ENCODE data around the gene JPT2. TPM values are rescaled to one million over a fixed set of nuclear protein-coding genes. Genes with fewer than 3 reads are reported as not detected.
"Not testable (repeated sequence)": the region's sequence is repeated elsewhere in the genome, so short reads cannot be mapped to it uniquely, and the experiment has no call there.

Gene JPT2
- total RNA-seq, 4 donors from 2014 or later: 22.6 to 59.2 (median 35.0) TPM

DNA sequence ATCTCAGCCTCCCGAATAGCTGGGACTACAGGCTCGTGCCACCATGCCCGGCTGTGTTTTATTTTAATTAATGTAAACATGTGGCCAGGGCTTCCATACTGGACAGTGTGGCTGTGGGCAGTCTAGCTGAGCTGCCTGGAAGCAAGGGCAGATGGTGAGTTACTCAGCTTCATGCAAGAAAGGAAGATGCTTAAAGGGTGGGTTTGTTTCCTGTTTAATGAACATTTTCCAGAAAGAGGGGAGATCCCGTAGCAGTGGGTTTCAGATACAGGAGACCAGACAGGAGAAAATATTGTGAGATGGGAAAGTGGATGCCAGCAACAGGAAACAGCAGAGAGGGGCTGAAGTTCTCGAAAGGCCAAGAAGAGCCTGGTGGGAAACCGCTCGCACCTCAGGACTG, 35.3 kb downstream of the JPT2 start:
- Histone ChIP-seq H3K9me3 (no peaks in the 10 kb centered on the region), H3K27ac (no peak overlapping the region), H3K4me1 (peaks cover 19% of the 10 kb centered on the region), H3K4me3 (no peak overlapping the region), H3K36me3 (peaks cover 5% of the 10 kb centered on the region), H3K27me3 (no peaks in the 10 kb centered on the region)
- TF ChIP-seq, protein P1, sequence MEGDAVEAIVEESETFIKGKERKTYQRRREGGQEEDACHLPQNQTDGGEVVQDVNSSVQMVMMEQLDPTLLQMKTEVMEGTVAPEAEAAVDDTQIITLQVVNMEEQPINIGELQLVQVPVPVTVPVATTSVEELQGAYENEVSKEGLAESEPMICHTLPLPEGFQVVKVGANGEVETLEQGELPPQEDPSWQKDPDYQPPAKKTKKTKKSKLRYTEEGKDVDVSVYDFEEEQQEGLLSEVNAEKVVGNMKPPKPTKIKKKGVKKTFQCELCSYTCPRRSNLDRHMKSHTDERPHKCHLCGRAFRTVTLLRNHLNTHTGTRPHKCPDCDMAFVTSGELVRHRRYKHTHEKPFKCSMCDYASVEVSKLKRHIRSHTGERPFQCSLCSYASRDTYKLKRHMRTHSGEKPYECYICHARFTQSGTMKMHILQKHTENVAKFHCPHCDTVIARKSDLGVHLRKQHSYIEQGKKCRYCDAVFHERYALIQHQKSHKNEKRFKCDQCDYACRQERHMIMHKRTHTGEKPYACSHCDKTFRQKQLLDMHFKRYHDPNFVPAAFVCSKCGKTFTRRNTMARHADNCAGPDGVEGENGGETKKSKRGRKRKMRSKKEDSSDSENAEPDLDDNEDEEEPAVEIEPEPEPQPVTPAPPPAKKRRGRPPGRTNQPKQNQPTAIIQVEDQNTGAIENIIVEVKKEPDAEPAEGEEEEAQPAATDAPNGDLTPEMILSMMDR (IDR thresholded peaks at IDR 0.05): no peak
- TF ChIP-seq POLR2AphosphoS5 (IDR thresholded peaks at IDR 0.05) (no peak), POLR2A (IDR thresholded peaks at IDR 0.05) (no peak), EP300 (IDR thresholded peaks at IDR 0.05) (no peak)
- DNase-seq (ENCODE audit: low spot score in 2 of 2): no peak
- WGBS: 88% methylated on average over 7 of the region's 7 CpGs

DNA sequence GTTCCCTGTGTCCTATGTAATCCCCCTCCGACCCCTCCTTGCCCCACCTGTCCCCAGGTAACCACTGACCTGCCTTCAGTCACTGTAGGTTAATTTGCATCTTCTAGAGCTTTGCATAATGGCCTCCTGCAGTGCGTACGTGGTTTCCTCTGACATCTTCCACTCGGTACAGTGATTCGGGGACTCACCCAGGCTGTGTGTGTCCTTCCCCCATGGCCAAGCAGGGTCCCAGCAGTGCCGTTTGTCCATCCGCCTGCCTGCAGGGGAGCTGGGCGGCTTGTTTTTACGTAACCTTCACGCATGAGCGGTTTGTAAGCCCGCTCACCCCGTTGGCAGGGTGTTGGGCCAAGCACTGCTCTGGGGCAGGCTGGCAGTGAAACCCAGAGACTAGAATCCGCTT, 35.9 kb downstream of the JPT2 start:
- 88% methylated on average over 14 of the region's 14 CpGs for WGBS
- Histone ChIP-seq H3K27me3 (no peaks in the 10 kb centered on the region), H3K27ac (no peak overlapping the region), H3K9me3 (no peaks in the 10 kb centered on the region), H3K36me3 (peaks cover 5% of the 10 kb centered on the region), H3K4me3 (no peak overlapping the region), H3K4me1 (peaks cover 13% of the 10 kb centered on the region)
- no peak for DNase-seq (ENCODE audit: low spot score in 2 of 2)
- TF ChIP-seq EP300 (IDR thresholded peaks at IDR 0.05): no peak
- TF ChIP-seq, protein P1 (IDR thresholded peaks at IDR 0.05): no peak

DNA sequence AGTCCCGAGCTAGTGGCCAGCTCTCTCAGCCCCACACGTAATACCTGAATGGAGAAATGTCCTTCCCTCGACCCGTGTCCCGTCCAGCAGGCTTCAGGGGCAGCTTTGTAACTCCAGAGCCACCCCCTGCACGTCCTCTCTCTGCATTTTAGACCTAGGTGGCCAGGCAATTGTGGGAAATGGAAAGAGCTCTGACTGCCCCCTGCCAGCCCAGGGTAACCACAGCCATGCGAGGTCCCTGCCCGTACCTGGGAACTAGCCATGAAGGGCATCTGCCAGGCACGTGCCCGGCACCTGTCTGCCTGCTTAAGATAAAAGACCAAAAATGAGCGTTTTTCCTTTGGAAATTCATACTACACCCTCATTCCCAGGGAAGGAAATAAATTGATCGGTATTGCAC, 37.1 kb downstream of the JPT2 start:
- Histone ChIP-seq H3K27ac (no peak overlapping the region), H3K9me3 (no peaks in the 10 kb centered on the region), H3K4me1 (peaks cover 9% of the 10 kb centered on the region), H3K4me3 (no peak overlapping the region), H3K36me3 (peaks cover 5% of the 10 kb centered on the region), H3K27me3 (no peaks in the 10 kb centered on the region)
- DNase-seq (ENCODE audit: low spot score in 2 of 2): no peak
- WGBS: 95% methylated on average over 12 of the region's 12 CpGs
- TF ChIP-seq POLR2A (IDR thresholded peaks at IDR 0.05): no peak
- TF ChIP-seq, protein P1 (IDR thresholded peaks at IDR 0.05): no peak
- TF ChIP-seq EP300 (IDR thresholded peaks at IDR 0.05): no peak
- TF ChIP-seq POLR2AphosphoS5 (IDR thresholded peaks at IDR 0.05): no peak

DNA sequence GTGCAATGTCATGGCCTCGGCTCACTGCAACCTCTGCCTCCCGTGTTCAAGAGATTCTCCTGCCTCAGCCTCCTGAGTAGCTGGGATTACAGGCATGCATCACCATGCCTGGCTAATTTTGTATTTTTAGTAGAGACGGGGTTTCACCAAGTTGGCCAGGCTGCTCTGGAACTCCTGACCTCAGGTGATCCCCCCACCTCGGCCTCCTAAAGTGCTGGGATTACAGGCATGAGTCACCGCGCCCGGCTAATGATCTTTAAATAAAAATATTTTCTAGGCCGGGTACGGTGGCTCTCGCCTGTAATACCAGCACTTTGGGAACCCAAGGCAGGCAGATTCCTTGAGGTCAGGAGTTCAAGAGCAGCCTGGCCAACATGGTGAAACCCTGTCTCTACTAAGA, 40.2 kb downstream of the JPT2 start:
- not testable (repeated sequence) for H3K27ac ChIP-seq; H3K36me3 ChIP-seq; H3K9me3 ChIP-seq; H3K4me3 ChIP-seq; H3K27me3 ChIP-seq; DNase-seq (ENCODE audit: low spot score in 2 of 2)
- WGBS: 91% methylated on average over 10 of the region's 10 CpGs
- peaks cover 20% of the 10 kb centered on the region for H3K4me1 ChIP-seq

DNA sequence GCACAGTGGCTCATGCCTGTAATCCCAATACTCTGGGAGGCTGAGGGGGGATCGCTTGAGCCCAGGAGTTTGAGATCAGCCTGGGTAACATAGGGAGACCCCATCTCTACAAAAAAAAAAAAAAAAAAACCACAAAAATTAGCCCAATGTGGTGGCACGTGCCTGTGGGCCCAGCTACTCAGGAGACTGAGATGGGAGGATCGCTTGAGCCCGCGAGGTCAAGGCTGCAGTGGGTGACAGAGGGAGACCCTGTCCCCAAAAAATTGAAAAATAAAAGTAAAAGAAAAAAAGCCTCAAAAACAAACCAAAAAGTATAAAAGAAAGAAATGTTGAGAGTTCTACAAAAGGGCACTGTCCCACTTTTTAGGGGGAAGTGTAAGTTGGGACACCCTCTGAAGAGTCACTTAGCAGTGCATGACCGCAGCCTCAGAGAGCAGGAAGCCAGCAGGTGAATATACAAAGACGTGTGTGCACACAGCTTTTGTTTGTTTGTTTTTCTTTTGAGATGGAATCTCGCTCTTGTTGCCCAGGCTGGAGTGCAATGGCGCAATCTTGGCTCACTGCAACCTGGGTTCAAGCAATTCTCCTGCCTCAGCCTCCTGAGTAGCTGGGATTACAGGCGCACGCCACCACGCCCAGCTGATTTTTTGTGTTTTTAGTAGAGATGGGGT, 41.6 kb downstream of the JPT2 start:
- WGBS: 90% methylated on average over 12 of the region's 12 CpGs
- peaks cover 32% of the 10 kb centered on the region for H3K4me1 ChIP-seq

DNA sequence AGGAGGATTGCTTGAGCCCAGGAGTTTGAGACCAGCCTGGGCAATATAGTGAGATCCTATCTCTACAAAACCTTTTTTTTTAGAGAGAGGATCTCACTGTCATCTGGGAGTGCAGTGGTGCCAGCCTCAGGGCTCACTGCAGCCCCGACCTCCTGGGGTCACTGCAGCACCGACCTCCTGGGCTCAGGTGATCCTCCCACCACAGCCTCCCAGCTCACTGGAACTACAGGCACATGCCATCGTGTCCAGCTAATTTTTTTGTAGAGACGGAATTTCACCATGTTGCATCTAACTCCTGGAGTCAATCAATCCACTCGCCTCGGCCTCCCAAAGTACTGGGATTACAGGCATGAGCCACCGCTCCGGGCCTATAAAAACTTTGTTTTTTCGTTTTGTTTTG, 43.3 kb downstream of the JPT2 start:
- Histone ChIP-seq H3K4me1 (peaks cover 32% of the 10 kb centered on the region), H3K9me3 (no peaks in the 10 kb centered on the region), H3K27me3 (no peaks in the 10 kb centered on the region), H3K27ac (peak overlapping the region; percentile 56), H3K36me3 (peaks cover 18% of the 10 kb centered on the region), H3K4me3 (no peak overlapping the region)
- WGBS: 89% methylated on average over 9 of the region's 9 CpGs
- TF ChIP-seq, protein P1 (IDR thresholded peaks at IDR 0.05): no peak
- TF ChIP-seq POLR2A (IDR thresholded peaks at IDR 0.05): no peak
- DNase-seq (ENCODE audit: low spot score in 2 of 2): no peak

More for the DNA sequence above, 41.6 kb downstream of the JPT2 start:
- not testable (repeated sequence) for DNase-seq (ENCODE audit: low spot score in 2 of 2); H3K27ac ChIP-seq; H3K4me3 ChIP-seq; H3K27me3 ChIP-seq; H3K9me3 ChIP-seq; H3K36me3 ChIP-seq

All from suprapubic skin (tissue), 4 donors.